Psoas muscle (tissue), 8 donors: Measurements from ENCODE around the gene RNF14. TPM values are rescaled to one million over a fixed set of nuclear protein-coding genes. Genes with fewer than 3 reads are reported as not detected.

Source experiments
- ATAC-seq, 4 donors: fragments of 200-7000 bp; cut with Tn5 transposase; one replicate each; pipeline ENCODE4 v1.9.1; 2020; ENCODE audit warnings: moderate library complexity in 3 of 4, mild to moderate bottlenecking in 2 of 4
- DNase-seq, 2 donors: peaks; one replicate each; pipeline ENCODE4 v3.0.0-alpha.2; 2020
- H3K27ac ChIP-seq: fragments of 200-600 bp; one replicate; pipeline ENCODE4 v1.8.0; 2022
- H3K27me3 ChIP-seq, 3 donors: fragments of 200-600 bp in 1 of 3; one replicate each; pipeline versions ENCODE4 v1.6.1 to v1.8.0; 2013 to 2022; ENCODE audit warnings: low read length in 2 of 3, mild to moderate bottlenecking in 2 of 3, moderate library complexity in 1 of 3; ENCODE audit not compliant: insufficient read depth in 3 of 3
- H3K36me3 ChIP-seq, 2 donors: fragments of 200-600 bp in 1 of 2; one replicate each; pipeline versions ENCODE4 v1.6.1 to v1.8.0; 2013 to 2022; ENCODE audit warnings: low read depth in 1 of 2, mild to moderate bottlenecking in 1 of 2, moderate library complexity in 1 of 2; ENCODE audit not compliant: insufficient read depth in 1 of 2
- H3K4me1 ChIP-seq: fragments of 200-600 bp; one replicate; pipeline ENCODE4 v1.8.0; 2022
- H3K4me3 ChIP-seq: fragments of 200-600 bp; one replicate; pipeline ENCODE4 v1.8.0; 2022; ENCODE audit warnings: mild to moderate bottlenecking
- H3K9me3 ChIP-seq: fragments of 200-600 bp; one replicate; pipeline ENCODE4 v1.8.0; 2022
- CTCF ChIP-seq: fragments of 200-600 bp; IDR thresholded peaks from one replicate; pipeline ENCODE4 v1.8.0; 2022; ENCODE audit warnings: antibody characterized with exemption
- WGBS, 3 donors: extraction: QIAGEN DNeasy Blood & Tissue Kit; methylation state at CpG; one replicate each; pipeline versions ENCODE4 v1.1.6 to v1.1.7; 2013; 5-methylcytosine and 5-hydroxymethylcytosine counted together
- intact Hi-C, 2 donors: fragments of 100-400 bp; cut with DNase I; formaldehyde crosslinking; loops; one replicate each; pipeline versions ENCODE4 v1.11.0 to v1.14.2; 2022
- polyA plus RNA-seq, 3 donors: library from polyadenylated mRNA; stranded (reverse); fragments of 200-250 nt; gene quantifications; one replicate each; pipeline ENCODE4 v1.2.3, GENCODE V29; 2013
- total RNA-seq, 4 donors: library from RNA; stranded (reverse); fragmentation: NEBNext Ultra II Directional in 2 of 4; extraction: Animal tissue kit (Norgen Biotek cat#: 25700) in 2 of 4; gene quantifications; one replicate each; pipeline versions ENCODE4 v1.2.1 to v1.2.4, GENCODE V29; 2021 to 2023
- donor health status: healthy with polysubstance abuse.
- donor health status: DM: no; HTN: no; CAD: no; lungs with moderate emphysema.
- donor health status: Bipolar disorder and iron deficiency.
- donor health status: healthy.
- donor health status: DM: yes; HTN: yes; CAD: no.
- donor health status: DM: no; HTN: no; CAD: no.
- donor health status: DM: no; HTN: no; CAD: no.
- donor health status: DM: yes; HTN: yes; CAD: no.

Gene RNF14
- total and polyA plus RNA-seq, 7 donors = 44.1 to 137 (median 77.9) TPM

- peaks cover 10 to 94% of the 10 kb centered on the region in 2 donors for H3K36me3 ChIP-seq
- no peak overlapping the region for H3K27ac ChIP-seq
- TF ChIP-seq CTCF = no peak
- ATAC-seq (no peak), DNase-seq (no peak)
- WGBS, 3 donors = 39 to 51% (median 41%) methylated on average over 1 of the region's 1 CpG
- H3K4me1 ChIP-seq = no peaks in the 10 kb centered on the region
- H3K9me3 ChIP-seq = no peaks in the 10 kb centered on the region
- no peak overlapping the region for H3K4me3 ChIP-seq
- intact Hi-C loops = no loop called here
- H3K27me3 ChIP-seq = no peaks in the 10 kb centered on the region
These were observed 31.3 kb downstream of the RNF14 start for GRCh38 chr5:142000173-142000572.

- no peaks in the 10 kb centered on the region for H3K4me1 ChIP-seq
- TF ChIP-seq CTCF = peak; percentile 19
- H3K36me3 ChIP-seq = peaks cover 9 to 94% of the 10 kb centered on the region in 2 donors
- no peak for ATAC-seq
- DNase-seq = no peak
- H3K9me3 ChIP-seq = no peaks in the 10 kb centered on the region
- intact Hi-C loops = no loop called here
- H3K27me3 ChIP-seq = no peaks in the 10 kb centered on the region
- H3K4me3 ChIP-seq = no peak overlapping the region
- H3K27ac ChIP-seq = no peak overlapping the region
- WGBS, 3 donors = 71 to 75% (median 72%) methylated on average over 6 of the region's 6 CpGs
These were observed 32.0 kb downstream of the RNF14 start for GRCh38 chr5:142000704-142001484.

- Histone ChIP-seq H3K4me1 (no peaks in the 10 kb centered on the region), H3K9me3 (no peaks in the 10 kb centered on the region), H3K27ac (no peak overlapping the region), H3K36me3 (peaks cover 13 to 97% of the 10 kb centered on the region in 2 donors), H3K4me3 (no peak overlapping the region), H3K27me3 (no peaks in the 10 kb centered on the region)
- no peak for TF ChIP-seq CTCF
- WGBS, 3 donors = 62 to 79% (median 71%) methylated on average over 2 of the region's 2 CpGs
- no peak for ATAC-seq
- intact Hi-C loops = no loop called here
- DNase-seq = no peak
These were observed 34.4 kb downstream of the RNF14 start for GRCh38 chr5:142003266-142003800.

- H3K4me3 ChIP-seq = no peak overlapping the region
- H3K27ac ChIP-seq = no peak overlapping the region
- 79 to 86% (median 85%) methylated on average over 3 of the region's 3 CpGs for WGBS, 3 donors
- peaks cover 12 to 79% of the 10 kb centered on the region in 2 donors for H3K36me3 ChIP-seq
- H3K9me3 ChIP-seq = no peaks in the 10 kb centered on the region
- no peaks in the 10 kb centered on the region for H3K27me3 ChIP-seq
- TF ChIP-seq CTCF = no peak
- DNase-seq = no peak
- no peaks in the 10 kb centered on the region for H3K4me1 ChIP-seq
- intact Hi-C loops = loop anchor here in 1 of 2 donors (5.0 kb wide), 1 partner anchor 131 kb away; no protein-coding TSS in a partner anchor
- peak in 2 of 4 donors; percentile 18 to 31 for ATAC-seq
These were observed 37.7 kb downstream of the RNF14 start for GRCh38 chr5:142006363-142007236.
